Thyroid gland (tissue), 4 donors: ENCODE data around the gene GIMAP4. TPM values are rescaled to one million over a fixed set of nuclear protein-coding genes. Genes with fewer than 3 reads are reported as not detected.

Experiments used
- DNase-seq, 2 donors: peaks; one replicate each; pipeline ENCODE4 v3.0.0-alpha.2; 2019
- H3K27ac ChIP-seq, 3 donors: fragments of 200-600 bp; sonication (generic); 1 replicate in 2 of 3; 2 replicates in 1 of 3; pipeline ENCODE4 v1.5.1; 2016 to 2019; ENCODE audit warnings: mild to moderate bottlenecking in 1 of 3, moderate library complexity in 1 of 3
- H3K27me3 ChIP-seq: fragments of 200-600 bp; sonication (generic); one replicate; pipeline ENCODE4 v1.5.1; 2019
- H3K36me3 ChIP-seq, 2 donors: fragments of 200-600 bp; sonication (generic); one replicate each; pipeline ENCODE4 v1.5.1; 2016 to 2019
- H3K4me1 ChIP-seq, 2 donors: fragments of 200-600 bp; sonication (generic); one replicate each; pipeline ENCODE4 v1.5.1; 2017 to 2019
- H3K4me3 ChIP-seq, 3 donors: fragments of 200-600 bp; sonication (generic); replicated peaks in 1 of 3; 1 replicate in 2 of 3; 2 replicates in 1 of 3; pipeline ENCODE4 v1.5.1; 2016; ENCODE audit warnings: mild to moderate bottlenecking in 1 of 3
- H3K9me3 ChIP-seq: fragments of 200-600 bp; sonication (generic); one replicate; pipeline ENCODE4 v1.5.1; 2017
- CTCF ChIP-seq, 6 experiments: fragments of 200-600 bp in 3 of 6; fragments of 450-650 bp in 3 of 6; sonication (generic) in 3 of 6; IDR thresholded peaks; one replicate each; pipeline ENCODE4 v1.5.1; 2016 to 2019; ENCODE audit warnings: antibody characterized with exemption in 6 of 6, mild to moderate bottlenecking in 2 of 6, inconsistent platforms in 1 of 6, moderate library complexity in 1 of 6
- POLR2A ChIP-seq, 2 donors: fragments of 450-650 bp; IDR thresholded peaks; one replicate each; pipeline ENCODE4 v1.6.1; 2017; ENCODE audit warnings: antibody characterized with exemption in 2 of 2, mild to moderate bottlenecking in 2 of 2, moderate library complexity in 1 of 2
- WGBS, 2 donors: methylation state at CpG; one replicate each; pipeline ENCODE4 v1.1.5; 2017; 5-methylcytosine and 5-hydroxymethylcytosine counted together
- intact Hi-C: fragments of 100-400 bp; cut with DNase I; formaldehyde crosslinking; loops from one replicate; pipeline ENCODE4 v1.15.1; 2023
- total RNA-seq, 4 donors: library from RNA; depleted of rRNA; stranded (reverse); fragments of >200 nt; gene quantifications; one replicate each; pipeline ENCODE4 v1.2.3, GENCODE V29; 2016

Gene GIMAP4
- total RNA-seq, 4 donors from 2014 or later = 22.1 to 78.6 (median 41.3) TPM

- intact Hi-C loops = no loop called here
- WGBS, 2 donors = 71% methylated on average over 5 of the region's 5 CpGs
- H3K4me3 ChIP-seq = no peak overlapping the region
- H3K27ac ChIP-seq = no peak overlapping the region
- DNase-seq = no peak
- no peaks in the 10 kb centered on the region for H3K36me3 ChIP-seq
- no peaks in the 10 kb centered on the region for H3K27me3 ChIP-seq
- TF ChIP-seq CTCF (IDR thresholded peaks at IDR 0.05) (no peak), POLR2A (IDR thresholded peaks at IDR 0.05) (no peak)
- H3K9me3 ChIP-seq = no peaks in the 10 kb centered on the region
- no peaks in the 10 kb centered on the region for H3K4me1 ChIP-seq
Observed at GRCh38 chr7:150564006-150564405, 3.2 kb upstream of the GIMAP4 start.

- Histone ChIP-seq H3K36me3 (no peaks in the 10 kb centered on the region), H3K9me3 (no peaks in the 10 kb centered on the region), H3K27ac (no peak overlapping the region), H3K4me3 (no peak overlapping the region), H3K4me1 (no peaks in the 10 kb centered on the region), H3K27me3 (no peaks in the 10 kb centered on the region)
- DNase-seq = no peak
- no peak for TF ChIP-seq CTCF (IDR thresholded peaks at IDR 0.05)
- TF ChIP-seq POLR2A (IDR thresholded peaks at IDR 0.05) = no peak
- WGBS, 2 donors = 57 to 83% methylated on average over 3 of the region's 3 CpGs
- intact Hi-C loops = no loop called here
Observed at GRCh38 chr7:150564566-150564965, 2.6 kb upstream of the GIMAP4 start.

GRCh38 chr7:150565239-150565638, 2.0 kb upstream of the GIMAP4 start:
- no peak for DNase-seq
- Histone ChIP-seq H3K4me3 (no peak overlapping the region), H3K9me3 (no peaks in the 10 kb centered on the region), H3K27me3 (no peaks in the 10 kb centered on the region), H3K4me1 (no peaks in the 10 kb centered on the region), H3K27ac (no peak overlapping the region), H3K36me3 (no peaks in the 10 kb centered on the region)
- intact Hi-C loops = no loop called here
- no peak for TF ChIP-seq POLR2A (IDR thresholded peaks at IDR 0.05)
- no peak for TF ChIP-seq CTCF (IDR thresholded peaks at IDR 0.05)
- 85 to 94% methylated on average over 7 of the region's 7 CpGs for WGBS, 2 donors

GRCh38 chr7:150566123-150566522, 1.1 kb upstream of the GIMAP4 start:
- H3K9me3 ChIP-seq = no peaks in the 10 kb centered on the region
- no peak overlapping the region for H3K4me3 ChIP-seq
- DNase-seq = no peak
- no peaks in the 10 kb centered on the region for H3K36me3 ChIP-seq
- no peaks in the 10 kb centered on the region for H3K4me1 ChIP-seq
- H3K27me3 ChIP-seq = no peaks in the 10 kb centered on the region
- no peak overlapping the region for H3K27ac ChIP-seq
- 56 to 65% methylated on average over 3 of the region's 3 CpGs for WGBS, 2 donors
- no peak for TF ChIP-seq POLR2A (IDR thresholded peaks at IDR 0.05)
- TF ChIP-seq CTCF (IDR thresholded peaks at IDR 0.05) = no peak
- intact Hi-C loops = no loop called here

- no peak for DNase-seq
- no peaks in the 10 kb centered on the region for H3K36me3 ChIP-seq
- TF ChIP-seq CTCF (IDR thresholded peaks at IDR 0.05) (no peak), POLR2A (IDR thresholded peaks at IDR 0.05) (no peak)
- intact Hi-C loops = no loop called here
- 88 to 90% methylated on average over 1 of the region's 1 CpG for WGBS, 2 donors
- H3K4me3 ChIP-seq = no peak overlapping the region
- no peaks in the 10 kb centered on the region for H3K9me3 ChIP-seq
- no peak overlapping the region for H3K27ac ChIP-seq
- no peaks in the 10 kb centered on the region for H3K4me1 ChIP-seq
- H3K27me3 ChIP-seq = no peaks in the 10 kb centered on the region
Observed at GRCh38 chr7:150566572-150566971, 618 bp upstream of the GIMAP4 start.
